ENCODE results near the gene RPL10A.

RPL10A gene

DNA sequence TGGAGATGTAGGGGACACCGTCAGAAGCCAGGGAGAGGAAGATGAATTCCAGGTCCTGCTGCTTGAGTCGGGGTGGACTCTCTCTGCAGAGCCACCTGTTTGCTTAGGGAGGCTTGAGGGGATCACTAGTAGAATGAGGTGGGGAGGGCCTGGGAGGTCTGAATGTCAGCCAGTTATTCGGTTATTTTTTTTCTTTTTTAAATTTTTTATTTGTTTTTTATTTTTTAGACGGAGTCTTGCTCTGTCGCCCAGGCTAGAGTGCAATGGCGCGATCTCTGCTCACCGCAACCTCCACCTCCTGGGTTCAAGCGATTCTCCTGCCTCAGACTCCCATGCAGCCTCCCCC is 20.3 kb downstream of the RPL10A start:
- Histone ChIP-seq H3K36me3 (ENCODE audit: control insufficient read depth, insufficient read depth, low read length) (no peaks in the 10 kb centered on the region), H3K4me3 (replicated peaks; ENCODE audit: low read depth, low read length) (no peak overlapping the region), H3K27me3 (replicated peaks; ENCODE audit: control insufficient read depth, insufficient read depth, low read length) (peaks cover 5% of the 10 kb centered on the region)
- TF ChIP-seq, protein P1, sequence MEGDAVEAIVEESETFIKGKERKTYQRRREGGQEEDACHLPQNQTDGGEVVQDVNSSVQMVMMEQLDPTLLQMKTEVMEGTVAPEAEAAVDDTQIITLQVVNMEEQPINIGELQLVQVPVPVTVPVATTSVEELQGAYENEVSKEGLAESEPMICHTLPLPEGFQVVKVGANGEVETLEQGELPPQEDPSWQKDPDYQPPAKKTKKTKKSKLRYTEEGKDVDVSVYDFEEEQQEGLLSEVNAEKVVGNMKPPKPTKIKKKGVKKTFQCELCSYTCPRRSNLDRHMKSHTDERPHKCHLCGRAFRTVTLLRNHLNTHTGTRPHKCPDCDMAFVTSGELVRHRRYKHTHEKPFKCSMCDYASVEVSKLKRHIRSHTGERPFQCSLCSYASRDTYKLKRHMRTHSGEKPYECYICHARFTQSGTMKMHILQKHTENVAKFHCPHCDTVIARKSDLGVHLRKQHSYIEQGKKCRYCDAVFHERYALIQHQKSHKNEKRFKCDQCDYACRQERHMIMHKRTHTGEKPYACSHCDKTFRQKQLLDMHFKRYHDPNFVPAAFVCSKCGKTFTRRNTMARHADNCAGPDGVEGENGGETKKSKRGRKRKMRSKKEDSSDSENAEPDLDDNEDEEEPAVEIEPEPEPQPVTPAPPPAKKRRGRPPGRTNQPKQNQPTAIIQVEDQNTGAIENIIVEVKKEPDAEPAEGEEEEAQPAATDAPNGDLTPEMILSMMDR (IDR thresholded peaks at IDR 0.05; ENCODE audit: insufficient read depth, low read length, poor library complexity, severe bottlenecking) = no peak
- DNase-seq (ENCODE audit: extremely low read depth, insufficient read length) = no peak

DNA sequence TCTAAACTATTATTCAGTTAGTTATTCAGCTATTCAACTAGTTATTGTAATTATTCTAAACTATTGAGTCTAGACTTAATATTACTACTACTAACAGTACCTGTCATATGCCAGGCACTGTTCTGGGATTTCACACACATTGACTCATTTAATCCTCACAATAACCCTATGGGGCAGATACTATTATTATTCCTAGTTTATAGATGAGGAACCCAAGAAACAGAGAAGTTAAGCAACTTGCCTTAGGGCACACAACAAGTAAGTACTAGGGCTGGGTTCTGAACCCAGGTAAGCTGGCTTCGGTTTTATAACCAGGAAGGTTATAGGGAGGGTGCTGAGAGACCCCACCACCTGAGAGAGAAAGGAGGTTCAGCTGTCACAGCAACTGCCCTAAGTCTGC is 20.9 kb downstream of the RPL10A start:
- no peak for DNase-seq (ENCODE audit: extremely low read depth, insufficient read length)
- Histone ChIP-seq H3K27me3 (replicated peaks; ENCODE audit: control insufficient read depth, insufficient read depth, low read length) (peaks cover 5% of the 10 kb centered on the region), H3K36me3 (ENCODE audit: control insufficient read depth, insufficient read depth, low read length) (no peaks in the 10 kb centered on the region), H3K4me3 (replicated peaks; ENCODE audit: low read depth, low read length) (no peak overlapping the region)
- TF ChIP-seq, protein P1 (IDR thresholded peaks at IDR 0.05; ENCODE audit: insufficient read depth, low read length, poor library complexity, severe bottlenecking) = no peak

- TF ChIP-seq, protein P1 (IDR thresholded peaks at IDR 0.05; ENCODE audit: insufficient read depth, low read length, poor library complexity, severe bottlenecking) = no peak
- Histone ChIP-seq H3K4me3 (replicated peaks; ENCODE audit: low read depth, low read length) (no peak overlapping the region), H3K36me3 (ENCODE audit: control insufficient read depth, insufficient read depth, low read length) (no peaks in the 10 kb centered on the region), H3K27me3 (replicated peaks; ENCODE audit: control insufficient read depth, insufficient read depth, low read length) (peaks cover 6% of the 10 kb centered on the region)
- no peak for DNase-seq (ENCODE audit: extremely low read depth, insufficient read length)
These were observed 22.0 kb downstream of the RPL10A start for GRCh38 chr6:35489995-35490791.

GRCh38 chr6:35490821-35491557 is 22.8 kb downstream of the RPL10A start:
- Histone ChIP-seq H3K4me3 (replicated peaks; ENCODE audit: low read depth, low read length) (no peak overlapping the region), H3K27me3 (replicated peaks; ENCODE audit: control insufficient read depth, insufficient read depth, low read length) (peaks cover 6% of the 10 kb centered on the region), H3K36me3 (ENCODE audit: control insufficient read depth, insufficient read depth, low read length) (no peaks in the 10 kb centered on the region)
- TF ChIP-seq, protein P1 (IDR thresholded peaks at IDR 0.05; ENCODE audit: insufficient read depth, low read length, poor library complexity, severe bottlenecking) = no peak
- no peak for DNase-seq (ENCODE audit: extremely low read depth, insufficient read length)

- H3K4me3 ChIP-seq (replicated peaks; ENCODE audit: low read depth, low read length) = no peak overlapping the region
- no peak for DNase-seq (ENCODE audit: extremely low read depth, insufficient read length)
- H3K27me3 ChIP-seq (replicated peaks; ENCODE audit: control insufficient read depth, insufficient read depth, low read length) = peaks cover 6% of the 10 kb centered on the region
- H3K36me3 ChIP-seq (ENCODE audit: control insufficient read depth, insufficient read depth, low read length) = no peaks in the 10 kb centered on the region
- TF ChIP-seq, protein P1 (IDR thresholded peaks at IDR 0.05; ENCODE audit: insufficient read depth, low read length, poor library complexity, severe bottlenecking) = no peak
These were observed 23.5 kb downstream of the RPL10A start for GRCh38 chr6:35491558-35492257.

All from GM06990 (cell line).